H9 (cell line): ENCODE results near the gene LRRC31. TPM values are rescaled to one million over a fixed set of nuclear protein-coding genes. Genes with fewer than 3 reads are reported as not detected.

ENCODE experiments used
- DNase-seq: peaks from one replicate; pipeline ENCODE4 v3.0.0-alpha.2; 2017
- H2AFZ ChIP-seq: one replicate; pipeline ENCODE4 v1.6.1; 2013; ENCODE audit warnings: mild to moderate bottlenecking, low read length, control low read depth, moderate library complexity
- H2AK5ac ChIP-seq: 2 replicates; pipeline ENCODE4 v1.6.1; 2013; ENCODE audit warnings: low read length, control low read depth, mixed read lengths; ENCODE audit not compliant: insufficient read length
- H2BK120ac ChIP-seq: one replicate; pipeline ENCODE4 v1.6.1; 2013; ENCODE audit warnings: low read depth, mild to moderate bottlenecking, low read length, control low read depth, inconsistent platforms; ENCODE audit not compliant: poor library complexity, severe bottlenecking
- H2BK12ac ChIP-seq: 2 replicates; pipeline ENCODE4 v1.6.1; 2013; ENCODE audit warnings: low read length, control low read depth, mixed read lengths, low read depth; ENCODE audit not compliant: insufficient read length
- H2BK15ac ChIP-seq: 2 replicates; pipeline ENCODE4 v1.6.1; 2013; ENCODE audit warnings: low read depth, low read length, control low read depth
- H2BK20ac ChIP-seq: one replicate; pipeline ENCODE4 v1.6.1; 2013; ENCODE audit warnings: low read depth, mild to moderate bottlenecking, low read length, control low read depth, inconsistent platforms; ENCODE audit not compliant: poor library complexity, severe bottlenecking
- H2BK5ac ChIP-seq: 2 replicates; pipeline ENCODE4 v1.6.1; 2013; ENCODE audit warnings: low read length, control low read depth, mixed read lengths; ENCODE audit not compliant: insufficient read length
- H3K14ac ChIP-seq: 2 replicates; pipeline ENCODE4 v1.6.1; 2013; ENCODE audit warnings: low read length, control low read depth; ENCODE audit not compliant: insufficient read depth
- H3K18ac ChIP-seq: 2 replicates; pipeline ENCODE4 v1.6.1; 2013; ENCODE audit warnings: low read depth, mild to moderate bottlenecking, mixed read lengths, low read length, control low read depth; ENCODE audit not compliant: insufficient read length
- H3K23ac ChIP-seq: 2 replicates; pipeline ENCODE4 v1.6.1; 2013; ENCODE audit warnings: low read length, control low read depth, mixed read lengths, low read depth; ENCODE audit not compliant: insufficient read length
- H3K23me2 ChIP-seq: 2 replicates; pipeline ENCODE4 v1.6.1; 2013; ENCODE audit warnings: low read depth, mild to moderate bottlenecking, mixed read lengths, low read length, control low read depth; ENCODE audit not compliant: insufficient read length, poor library complexity, severe bottlenecking
- H3K27ac ChIP-seq: 2 replicates; pipeline ENCODE4 v1.5.1; 2013; ENCODE audit warnings: low read length, control low read depth, mixed read lengths, low read depth; ENCODE audit not compliant: insufficient read length
- H3K27me3 ChIP-seq: 2 replicates; pipeline ENCODE4 v1.6.1; 2013; ENCODE audit warnings: low read length, control low read depth, inconsistent platforms; ENCODE audit not compliant: insufficient read depth
- H3K4ac ChIP-seq: 2 replicates; pipeline ENCODE4 v1.6.1; 2013; ENCODE audit warnings: low read depth, mild to moderate bottlenecking, control low read depth, inconsistent platforms, low read length, moderate library complexity
- H3K4me1 ChIP-seq: 2 replicates; pipeline ENCODE4 v1.6.1; 2013; ENCODE audit warnings: low read length, control low read depth, inconsistent platforms; ENCODE audit not compliant: insufficient read depth
- H3K4me2 ChIP-seq: 2 replicates; pipeline ENCODE4 v1.6.1; 2013; ENCODE audit warnings: low read length, control low read depth, mixed read lengths; ENCODE audit not compliant: insufficient read length, insufficient read depth
- H3K56ac ChIP-seq: 2 replicates; pipeline ENCODE4 v1.6.1; 2013; ENCODE audit warnings: low read depth, mild to moderate bottlenecking, mixed read lengths, low read length, control low read depth; ENCODE audit not compliant: insufficient read length
- H3K79me1 ChIP-seq: 2 replicates; pipeline ENCODE4 v1.6.1; 2013; ENCODE audit warnings: low read depth, mild to moderate bottlenecking, moderate library complexity, low read length, control low read depth, inconsistent platforms; ENCODE audit not compliant: insufficient read depth, poor library complexity, severe bottlenecking
- H3K79me2 ChIP-seq: 2 replicates; pipeline ENCODE4 v1.6.1; 2013; ENCODE audit warnings: low read length, control low read depth, inconsistent platforms; ENCODE audit not compliant: insufficient read depth
- H3K9ac ChIP-seq: 2 replicates; pipeline ENCODE4 v1.6.1; 2013; ENCODE audit warnings: low read length, control low read depth, mixed read lengths; ENCODE audit not compliant: insufficient read length; ENCODE audit errors: extremely low read depth
- H3K9me3 ChIP-seq: one replicate; pipeline ENCODE4 v1.6.1; 2013; ENCODE audit warnings: low read depth, low read length, inconsistent platforms; ENCODE audit not compliant: control insufficient read depth
- H3T11ph ChIP-seq: one replicate; pipeline ENCODE4 v1.6.1; 2013; ENCODE audit warnings: mild to moderate bottlenecking, low read length, control low read depth, inconsistent platforms
- H4K20me1 ChIP-seq: one replicate; pipeline ENCODE4 v1.6.1; 2013; ENCODE audit not compliant: control insufficient read depth, insufficient read length, insufficient read depth
- H4K5ac ChIP-seq: 2 replicates; pipeline ENCODE4 v1.6.1; 2013; ENCODE audit warnings: low read depth, mild to moderate bottlenecking, mixed read lengths, low read length, control low read depth; ENCODE audit not compliant: insufficient read length
- H4K8ac ChIP-seq: replicated peaks from 2 replicates; pipeline ENCODE4 v1.6.1; 2013; ENCODE audit warnings: low read length, control low read depth, mixed read lengths, low read depth; ENCODE audit not compliant: insufficient read length
- H4K91ac ChIP-seq: 2 replicates; pipeline ENCODE4 v1.6.1; 2013; ENCODE audit warnings: low read depth, mild to moderate bottlenecking, moderate library complexity, mixed read lengths, low read length, control low read depth; ENCODE audit not compliant: insufficient read length
- H3K27ac Mint-ChIP-seq, 3 experiments: 2 replicates in 2 of 3; 3 replicates in 1 of 3; pipeline ENCODE4 v1.8.0; 2020 to 2021; ENCODE audit warnings: mixed read lengths in 3 of 3, mild to moderate bottlenecking in 1 of 3, moderate library complexity in 1 of 3
- H3K27me3 Mint-ChIP-seq: 2 replicates; pipeline ENCODE4 v1.8.0; 2021; ENCODE audit warnings: low read depth, mild to moderate bottlenecking, moderate library complexity, mixed read lengths
- H3K36me3 Mint-ChIP-seq, 3 experiments: 2 replicates in 2 of 3; 3 replicates in 1 of 3; pipeline ENCODE4 v1.8.0; 2020 to 2021; ENCODE audit warnings: low read depth in 3 of 3, mixed read lengths in 3 of 3; ENCODE audit not compliant: insufficient read depth in 1 of 3
- H3K4me1 Mint-ChIP-seq, 2 experiments: 2 replicates each; pipeline ENCODE4 v1.8.0; 2020; ENCODE audit warnings: mixed read lengths in 2 of 2
- H3K4me3 Mint-ChIP-seq, 2 experiments: 2 replicates in 1 of 2; 3 replicates in 1 of 2; pipeline ENCODE4 v1.8.0; 2020 to 2021; ENCODE audit warnings: mild to moderate bottlenecking in 2 of 2, mixed read lengths in 2 of 2, moderate library complexity in 1 of 2
- H3K9me3 Mint-ChIP-seq, 2 experiments: 2 replicates in 1 of 2; 3 replicates in 1 of 2; pipeline ENCODE4 v1.8.0; 2020; ENCODE audit warnings: mild to moderate bottlenecking in 2 of 2, mixed read lengths in 2 of 2, moderate library complexity in 1 of 2
- CTCF ChIP-seq: fragments of 200-600 bp; sonication (generic); conservative IDR thresholded peaks from 3 replicates; pipeline ENCODE4 v1.8.0; 2021; ENCODE audit warnings: antibody characterized with exemption, mild to moderate bottlenecking
- WGBS: extraction: QIAGEN DNeasy Blood & Tissue Kit; methylation state at CpG from one replicate; pipeline ENCODE4 v1.1.7; 2013; ENCODE audit warnings: missing lambda C conversion rate, low lambda C conversion rate, mixed read lengths; ENCODE audit not compliant: insufficient read length; ENCODE audit errors: extremely low coverage; 5-methylcytosine and 5-hydroxymethylcytosine counted together
- total RNA-seq: library from RNA; stranded (reverse); gene quantifications from 2 replicates; pipeline ENCODE4 v1.2.1, GENCODE V29; 2021

Gene LRRC31
- total RNA-seq, 1 experiment from 2014 or later: not detected

- H3K4me1 Mint-ChIP-seq: no peaks in the 10 kb centered on the region
Observed at GRCh38 chr3:169897284-169897683, 27.5 kb upstream of the LRRC31 start.

More at GRCh38 chr3:169897284-169897683, 27.5 kb upstream of the LRRC31 start:
- peaks cover 7 to 10% (median 7%) of the 10 kb centered on the region in 3 experiments for H3K36me3 Mint-ChIP-seq
- H3K4me3 Mint-ChIP-seq: no peak overlapping the region
- WGBS: no CpG with 5 or more reads among the region's 1 CpG
- Histone ChIP-seq H3K79me2 (no peaks in the 10 kb centered on the region), H3K4me1 (no peaks in the 10 kb centered on the region), H3K23ac (no peak overlapping the region), H4K5ac (no peak overlapping the region), H2AK5ac (no peak overlapping the region), H2BK5ac (no peak overlapping the region), H4K91ac (no peak overlapping the region), H4K20me1 (no peaks in the 10 kb centered on the region), H3K27me3 (no peaks in the 10 kb centered on the region), H3K56ac (no peak overlapping the region), H2AFZ (no peak overlapping the region), H3K27ac (no peak overlapping the region), H2BK20ac (no peak overlapping the region), H2BK12ac (no peak overlapping the region), H3T11ph (no peak overlapping the region), H3K9ac (no peak overlapping the region), H2BK120ac (no peak overlapping the region), H2BK15ac (no peak overlapping the region), H3K4ac (no peak overlapping the region), H3K14ac (no peak overlapping the region), H3K9me3 (peaks cover 9% of the 10 kb centered on the region), H4K8ac (no peak overlapping the region), H3K79me1 (no peaks in the 10 kb centered on the region), H3K23me2 (no peaks in the 10 kb centered on the region), H3K18ac (no peak overlapping the region), H3K4me2 (no peak overlapping the region)
- no peak overlapping the region for H3K27ac Mint-ChIP-seq
- TF ChIP-seq CTCF: no peak
- H3K9me3 Mint-ChIP-seq: peaks cover 13 to 17% of the 10 kb centered on the region in 2 experiments
- H3K27me3 Mint-ChIP-seq: no peaks in the 10 kb centered on the region
- no peak for DNase-seq
